NCI-H2107 (cell line): ENCODE data around the gene RBM14.
"Not testable (repeated sequence)": the region's sequence is repeated elsewhere in the genome, so short reads cannot be mapped to it uniquely, and the experiment has no call there.

Source experiments
- DNase-seq: peaks from one replicate; lab custom pipeline; 2025; lab: John Stamatoyannopoulos, UW

The RBM14 gene

GRCh38 chr11:66616379-66617154 is at the start of gene RBM14:
TSS of gene RBM14 (plus strand) at chr11:66616630. CDS start at chr11:66616721, 91 bp downstream.
- peak; percentile 96 for DNase-seq

- no peak for DNase-seq
Measured at GRCh38 chr11:66567787-66568123, 48.7 kb upstream of the RBM14 start.

- peak; percentile 56 for DNase-seq
Measured at GRCh38 chr11:66568124-66568916, 48.1 kb upstream of the RBM14 start, which contains the start of gene CTSF. TSS of gene CTSF (minus strand) at chr11:66568606. CDS start at chr11:66568486, 120 bp downstream.

GRCh38 chr11:66569076-66569475 is 47.4 kb upstream of the RBM14 start:
- DNase-seq, result no peak

- DNase-seq, result no peak
Measured at GRCh38 chr11:66570079-66570849, 46.2 kb upstream of the RBM14 start.

- no peak for DNase-seq
Measured at GRCh38 chr11:66570850-66571180, 45.6 kb upstream of the RBM14 start.

- DNase-seq, result peak; percentile 17
Measured at GRCh38 chr11:66579017-66579606, 37.3 kb upstream of the RBM14 start.

GRCh38 chr11:66580803-66581202 is 35.6 kb upstream of the RBM14 start:
- DNase-seq, result no peak

GRCh38 chr11:66581261-66581660 is 35.2 kb upstream of the RBM14 start:
- DNase-seq, result no peak

GRCh38 chr11:66582565-66583147 is 33.8 kb upstream of the RBM14 start:
- not testable (repeated sequence) for DNase-seq

GRCh38 chr11:66585447-66585846 is 31.0 kb upstream of the RBM14 start:
- DNase-seq, result not testable (repeated sequence)

GRCh38 chr11:66586136-66586535 is 30.3 kb upstream of the RBM14 start:
- DNase-seq, result no peak

GRCh38 chr11:66589315-66589714 is 27.1 kb upstream of the RBM14 start:
- DNase-seq, result not testable (repeated sequence)

- no peak for DNase-seq
Measured at GRCh38 chr11:66589996-66590675, 26.3 kb upstream of the RBM14 start.

GRCh38 chr11:66591175-66591574 is 25.3 kb upstream of the RBM14 start:
- DNase-seq, result no peak

- DNase-seq, result peak; percentile 91
Measured at GRCh38 chr11:66592457-66593302, 23.8 kb upstream of the RBM14 start, which contains the start of the genes CCDC87 and CCS. TSS of gene CCDC87 (minus strand) at chr11:66593063. CDS start at chr11:66593015, 48 bp downstream. TSS of gene CCS (plus strand) at chr11:66593185. CDS start at chr11:66593262, 77 bp downstream.

GRCh38 chr11:66593303-66593635 is 23.2 kb upstream of the RBM14 start:
- no peak for DNase-seq

- no peak for DNase-seq
Measured at GRCh38 chr11:66593650-66594049, 22.8 kb upstream of the RBM14 start.

GRCh38 chr11:66595245-66595904 is 21.1 kb upstream of the RBM14 start:
- DNase-seq, result no peak

- DNase-seq, result no peak
Measured at GRCh38 chr11:66598993-66599392, 17.4 kb upstream of the RBM14 start.
